Testis (tissue), 2 donors: ENCODE data around the gene ABHD12.

ENCODE experiments used
- POLR2A ChIP-seq: fragments of 450-650 bp; IDR thresholded peaks from one replicate; pipeline ENCODE4 v1.6.1; 2017; ENCODE audit warnings: antibody characterized with exemption, mild to moderate bottlenecking, moderate library complexity
- TF ChIP-seq, protein P1 (sequence below), 3 experiments: fragments of 450-650 bp in 2 of 3; fragments of 200-600 bp in 1 of 3; sonication (generic) in 1 of 3; IDR thresholded peaks; one replicate each; pipeline ENCODE4 v1.5.1; 2016 to 2019; ENCODE audit warnings: antibody characterized with exemption in 3 of 3, mild to moderate bottlenecking in 2 of 3, moderate library complexity in 1 of 3

GRCh38 chr20:25389858-25390537 lies 637 bp downstream of the ABHD12 start:
- TF ChIP-seq, protein P1, sequence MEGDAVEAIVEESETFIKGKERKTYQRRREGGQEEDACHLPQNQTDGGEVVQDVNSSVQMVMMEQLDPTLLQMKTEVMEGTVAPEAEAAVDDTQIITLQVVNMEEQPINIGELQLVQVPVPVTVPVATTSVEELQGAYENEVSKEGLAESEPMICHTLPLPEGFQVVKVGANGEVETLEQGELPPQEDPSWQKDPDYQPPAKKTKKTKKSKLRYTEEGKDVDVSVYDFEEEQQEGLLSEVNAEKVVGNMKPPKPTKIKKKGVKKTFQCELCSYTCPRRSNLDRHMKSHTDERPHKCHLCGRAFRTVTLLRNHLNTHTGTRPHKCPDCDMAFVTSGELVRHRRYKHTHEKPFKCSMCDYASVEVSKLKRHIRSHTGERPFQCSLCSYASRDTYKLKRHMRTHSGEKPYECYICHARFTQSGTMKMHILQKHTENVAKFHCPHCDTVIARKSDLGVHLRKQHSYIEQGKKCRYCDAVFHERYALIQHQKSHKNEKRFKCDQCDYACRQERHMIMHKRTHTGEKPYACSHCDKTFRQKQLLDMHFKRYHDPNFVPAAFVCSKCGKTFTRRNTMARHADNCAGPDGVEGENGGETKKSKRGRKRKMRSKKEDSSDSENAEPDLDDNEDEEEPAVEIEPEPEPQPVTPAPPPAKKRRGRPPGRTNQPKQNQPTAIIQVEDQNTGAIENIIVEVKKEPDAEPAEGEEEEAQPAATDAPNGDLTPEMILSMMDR (IDR thresholded peaks at IDR 0.05), result no peak
- no peak for TF ChIP-seq POLR2A
